DND-41 (cell line): Measurements from ENCODE around the gene SMAD6.

Experiments used
- CTCF ChIP-seq: IDR thresholded peaks from 2 replicates; pipeline ENCODE4 v1.5.1; 2012; ENCODE audit warnings: borderline replicate concordance, low read length, moderate library complexity, mild to moderate bottlenecking; ENCODE audit not compliant: poor library complexity, severe bottlenecking; ENCODE audit errors: extremely low read depth
- EZH2 ChIP-seq: IDR thresholded peaks from 3 replicates; pipeline ENCODE4 v1.6.1; 2012; ENCODE audit warnings: borderline replicate concordance, low read depth, mild to moderate bottlenecking, moderate library complexity, low read length, inconsistent platforms; ENCODE audit not compliant: severe bottlenecking

- TF ChIP-seq EZH2, result no peak
- TF ChIP-seq CTCF, result no peak
Observed at GRCh38 chr15:66829551-66830121, 127.6 kb downstream of the SMAD6 start.
